Mesothelial cell of epicardium (in vitro differentiated cells): ENCODE data around the gene NPHP4. TPM values are rescaled to one million over a fixed set of nuclear protein-coding genes. Genes with fewer than 3 reads are reported as not detected.

Source experiments
- DNase-seq, 2 experiments: peaks; one replicate each; pipeline ENCODE4 v3.0.0; 2021; ENCODE audit warnings: low spot score in 2 of 2; ENCODE audit not compliant: unreplicated experiment in 2 of 2
- H3K27ac Mint-ChIP-seq: 2 replicates; pipeline ENCODE4 v1.8.0; 2021; ENCODE audit warnings: mixed read lengths
- H3K27me3 Mint-ChIP-seq: 2 replicates; pipeline ENCODE4 v1.8.0; 2021; ENCODE audit warnings: low read depth, mixed read lengths
- H3K36me3 Mint-ChIP-seq: 2 replicates; pipeline ENCODE4 v1.8.0; 2021; ENCODE audit warnings: mixed read lengths
- H3K4me1 Mint-ChIP-seq: 2 replicates; pipeline ENCODE4 v1.8.0; 2021; ENCODE audit warnings: mixed read lengths
- H3K4me3 Mint-ChIP-seq: 2 replicates; pipeline ENCODE4 v1.8.0; 2021; ENCODE audit warnings: mild to moderate bottlenecking, moderate library complexity, mixed read lengths
- H3K9me3 Mint-ChIP-seq: 2 replicates; pipeline ENCODE4 v1.8.0; 2021; ENCODE audit warnings: mixed read lengths
- CTCF ChIP-seq: fragments of 200-600 bp; sonication (generic); IDR thresholded peaks from one replicate; pipeline ENCODE4 v1.5.0; 2021; ENCODE audit warnings: antibody characterized with exemption; ENCODE audit not compliant: unreplicated experiment
- total RNA-seq: library from RNA; stranded (reverse); gene quantifications from 3 replicates; pipeline ENCODE4 v1.2.1, GENCODE V29; 2021

The NPHP4 gene
- total RNA-seq, 1 donor from 2014 or later: 16.4 TPM

- H3K4me3 Mint-ChIP-seq: no peak overlapping the region
- no peak for TF ChIP-seq CTCF
- no peak overlapping the region for H3K27ac Mint-ChIP-seq
- DNase-seq: no peak
- peaks cover 13% of the 10 kb centered on the region for H3K4me1 Mint-ChIP-seq
- peaks cover 8% of the 10 kb centered on the region for H3K27me3 Mint-ChIP-seq
- no peaks in the 10 kb centered on the region for H3K36me3 Mint-ChIP-seq
- H3K9me3 Mint-ChIP-seq: no peaks in the 10 kb centered on the region
Observed at GRCh38 chr1:6005276-6005917, 13.2 kb upstream of the NPHP4 start.

DNA sequence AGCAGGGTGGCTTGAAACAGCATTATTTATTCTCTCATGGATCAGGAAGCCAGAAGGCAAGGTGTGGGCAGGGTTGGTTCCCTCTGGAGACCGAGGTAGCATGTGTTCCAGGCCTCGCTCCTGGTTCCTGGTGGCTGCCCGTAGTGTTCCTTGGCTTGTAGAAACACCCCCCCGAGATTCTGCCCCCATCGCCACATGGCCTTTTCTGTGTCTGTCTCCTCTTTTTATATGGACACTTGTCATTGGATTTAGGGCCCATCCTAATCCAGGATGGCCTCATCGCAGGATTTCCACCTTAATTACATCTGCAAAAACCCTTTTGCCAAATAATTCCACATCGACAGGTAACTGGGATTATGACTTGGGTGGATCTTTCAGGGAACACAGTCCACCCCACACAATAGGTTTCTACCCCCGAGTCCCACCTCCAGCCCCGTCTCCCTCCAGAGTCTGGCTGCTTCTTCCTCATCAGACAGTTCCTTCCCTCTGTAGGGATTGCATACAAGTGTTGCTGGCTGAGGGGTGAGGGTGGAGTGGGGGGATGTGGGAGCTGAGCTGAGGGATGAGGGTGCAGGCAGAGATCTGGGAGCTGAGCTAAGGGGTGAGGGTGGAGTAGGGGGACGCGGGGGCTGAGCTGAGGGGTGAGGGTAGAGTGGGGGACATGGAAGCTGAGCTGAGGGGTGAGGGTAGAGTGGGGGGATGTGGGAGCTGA, 12.3 kb upstream of the NPHP4 start:
- DNase-seq: no peak
- H3K27ac Mint-ChIP-seq: no peak overlapping the region
- H3K27me3 Mint-ChIP-seq: peaks cover 8% of the 10 kb centered on the region
- H3K4me3 Mint-ChIP-seq: no peak overlapping the region
- H3K36me3 Mint-ChIP-seq: no peaks in the 10 kb centered on the region
- H3K9me3 Mint-ChIP-seq: no peaks in the 10 kb centered on the region
- peaks cover 13% of the 10 kb centered on the region for H3K4me1 Mint-ChIP-seq
- TF ChIP-seq CTCF: no peak

- TF ChIP-seq CTCF: no peak
- H3K9me3 Mint-ChIP-seq: no peaks in the 10 kb centered on the region
- peaks cover 13% of the 10 kb centered on the region for H3K4me1 Mint-ChIP-seq
- H3K36me3 Mint-ChIP-seq: no peaks in the 10 kb centered on the region
- no peak overlapping the region for H3K4me3 Mint-ChIP-seq
- no peak for DNase-seq
- no peak overlapping the region for H3K27ac Mint-ChIP-seq
- peaks cover 8% of the 10 kb centered on the region for H3K27me3 Mint-ChIP-seq
Observed at GRCh38 chr1:6003568-6004411, 11.6 kb upstream of the NPHP4 start.

DNA sequence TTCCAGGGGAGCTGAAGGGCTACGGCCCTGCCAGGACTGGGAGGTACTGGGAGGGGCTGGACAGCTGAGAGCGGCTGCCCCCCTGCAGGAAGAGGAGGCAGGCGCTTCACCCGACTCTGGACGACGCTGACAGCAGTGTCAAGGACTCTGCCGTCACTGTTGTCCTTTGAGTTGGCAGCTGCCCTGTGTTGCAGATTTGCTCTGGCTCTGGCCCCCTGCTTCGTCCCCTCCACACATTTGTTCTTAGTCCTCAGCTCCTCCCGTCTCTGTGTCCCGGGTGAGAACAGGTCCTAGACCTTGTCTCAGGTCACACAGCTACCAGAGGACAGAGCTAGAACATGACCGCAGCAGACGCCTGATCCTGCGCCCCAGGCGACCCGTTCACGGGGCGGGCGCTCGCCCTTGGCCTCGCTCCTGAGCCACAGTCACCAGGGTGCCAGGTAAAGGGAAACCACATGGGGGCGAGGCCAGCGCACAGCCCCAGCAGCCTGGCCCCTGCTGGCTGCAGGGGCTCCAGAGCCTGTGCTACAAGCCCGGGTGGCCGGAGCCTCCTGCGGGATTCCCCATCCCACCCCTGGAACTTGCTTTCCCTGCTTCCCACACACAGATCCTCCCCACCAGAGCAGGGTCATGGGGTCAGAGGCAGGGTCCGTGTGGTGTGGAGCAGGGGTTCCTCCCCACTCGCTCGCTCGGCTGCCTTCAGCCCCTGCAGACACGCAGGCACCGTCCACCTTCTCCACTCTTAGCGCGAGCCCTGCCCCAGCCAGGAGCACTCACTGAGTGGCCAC, 10.7 kb upstream of the NPHP4 start:
- peaks cover 8% of the 10 kb centered on the region for H3K27me3 Mint-ChIP-seq
- no peak overlapping the region for H3K27ac Mint-ChIP-seq
- H3K36me3 Mint-ChIP-seq: no peaks in the 10 kb centered on the region
- H3K9me3 Mint-ChIP-seq: no peaks in the 10 kb centered on the region
- no peak for DNase-seq
- peaks cover 13% of the 10 kb centered on the region for H3K4me1 Mint-ChIP-seq
- H3K4me3 Mint-ChIP-seq: no peak overlapping the region
- no peak for TF ChIP-seq CTCF

- no peak for TF ChIP-seq CTCF
- Mint-ChIP-seq H3K4me3 (no peak overlapping the region), H3K27me3 (peaks cover 8% of the 10 kb centered on the region), H3K9me3 (no peaks in the 10 kb centered on the region), H3K27ac (no peak overlapping the region), H3K4me1 (peaks cover 13% of the 10 kb centered on the region), H3K36me3 (no peaks in the 10 kb centered on the region)
- no peak for DNase-seq
Observed at GRCh38 chr1:6001992-6002576, 9.9 kb upstream of the NPHP4 start.
